ENCODE results near the gene ADGRG1. TPM values are rescaled to one million over a fixed set of nuclear protein-coding genes. Genes with fewer than 3 reads are reported as not detected.

Gene ADGRG1
- polyA plus RNA-seq, 1 of the 3 experiments (the other 2 are of a cell fraction): 7.4 TPM

GRCh38 chr16:57644383-57645014, 16.1 kb downstream of the ADGRG1 start:
- Histone ChIP-seq H3F3A (replicated peaks; ENCODE audit: insufficient read depth) (peaks cover 7% of the 10 kb centered on the region), H3K79me2 (ENCODE audit: insufficient read depth) (no peaks in the 10 kb centered on the region), H3K9ac (no peak overlapping the region), H2AFZ (ENCODE audit: low read depth) (no peak overlapping the region), H3K27me3 (ENCODE audit: insufficient read depth) (no peaks in the 10 kb centered on the region), H4K20me1 (ENCODE audit: insufficient read depth) (no peaks in the 10 kb centered on the region), H3K4me2 (no peak overlapping the region), H3K9me2 (no peaks in the 10 kb centered on the region), H3K4me1 (ENCODE audit: control insufficient read depth in 1 of 2, insufficient read depth in 2 of 2, low read depth in 1 of 2, low read length in 1 of 2) (peaks cover 4% of the 10 kb centered on the region in 2 experiments; a peak in 1 of 4 replicates), H3K36me3 (replicated peaks in 1 of 2; ENCODE audit: control insufficient read depth in 1 of 2, insufficient read depth in 2 of 2, low read length in 1 of 2) (no peaks in the 10 kb centered on the region), H3K27ac (ENCODE audit: low read depth in 2 of 2, low read length in 1 of 2) (no peak overlapping the region), H3K9me3 (no peaks in the 10 kb centered on the region), H3K4me3 (ENCODE audit: low read depth in 2 of 2, low read length in 1 of 2) (no peak overlapping the region)
- no peak for TF ChIP-seq RXRA (IDR thresholded peaks at IDR 0.05; ENCODE audit: borderline replicate concordance, low read depth)
- no peak for TF ChIP-seq EZH2phosphoT487 (IDR thresholded peaks at IDR 0.05; ENCODE audit: borderline replicate concordance, low read depth)
- TF ChIP-seq ELF1 (IDR thresholded peaks at IDR 0.05): no peak
- TF ChIP-seq TEAD4 (IDR thresholded peaks at IDR 0.05; ENCODE audit: borderline replicate concordance, insufficient read depth): no peak
- no peak for TF ChIP-seq MEF2A (IDR thresholded peaks at IDR 0.05; ENCODE audit: borderline replicate concordance, low read depth)
- no peak for TF ChIP-seq CTCF (IDR thresholded peaks at IDR 0.05)
- TF ChIP-seq RAD21 (IDR thresholded peaks at IDR 0.05; ENCODE audit: low read length): no peak
- no peak for TF ChIP-seq RFX5 (IDR thresholded peaks at IDR 0.05; ENCODE audit: low read length)
- no peak for TF ChIP-seq FOXJ3 (CRISPR knock-in tag; IDR thresholded peaks at IDR 0.05)
- TF ChIP-seq PBX3 (IDR thresholded peaks at IDR 0.05): no peak
- TF ChIP-seq REST (IDR thresholded peaks at IDR 0.05; ENCODE audit: low read depth, low read length): no peak
- no peak for TF ChIP-seq GATA2 (CRISPR knock-in tag; IDR thresholded peaks at IDR 0.05)
- no peak for TF ChIP-seq TAF1 (IDR thresholded peaks at IDR 0.05; ENCODE audit: borderline replicate concordance, low read depth, low read length)
- TF ChIP-seq EP300 (IDR thresholded peaks at IDR 0.05; ENCODE audit: borderline replicate concordance in 1 of 2, low read depth in 1 of 2, low read length in 1 of 2): no peak
- no peak for TF ChIP-seq SIN3A (IDR thresholded peaks at IDR 0.05; ENCODE audit: borderline replicate concordance, low read depth, low read length)
- TF ChIP-seq SMC3 (IDR thresholded peaks at IDR 0.05; ENCODE audit: low read depth, low read length): no peak
- no peak for TF ChIP-seq FOXM1 (IDR thresholded peaks at IDR 0.05; ENCODE audit: low read depth)
- CTCF ChIA-PET: interaction anchor here (1.1 to 6.3 kb wide), 5 partner anchors 8 to 68 kb away, joined by 7 to 101 read pairs (median 81); no protein-coding TSS in a partner anchor
- DNase-seq: no peak
- POLR2A ChIA-PET: no interaction called here
- WGBS (ENCODE audit: low lambda C conversion rate): 83% methylated on average over 9 of the region's 11 CpGs
